A204.1 (cell line): ENCODE data around the gene ATXN10.
"Not testable (repeated sequence)": the region's sequence is repeated elsewhere in the genome, so short reads cannot be mapped to it uniquely, and the experiment has no call there.

Experiments
- FAIRE-seq: peaks from 2 replicates; lab custom pipeline; 2012; peaks lifted over from hg19 to GRCh38; lab: Jason Lieb, UNC

ATXN10 gene

GRCh38 chr22:45710469-45710868 is 38.8 kb downstream of the ATXN10 start:
- FAIRE-seq, result no peak

DNA sequence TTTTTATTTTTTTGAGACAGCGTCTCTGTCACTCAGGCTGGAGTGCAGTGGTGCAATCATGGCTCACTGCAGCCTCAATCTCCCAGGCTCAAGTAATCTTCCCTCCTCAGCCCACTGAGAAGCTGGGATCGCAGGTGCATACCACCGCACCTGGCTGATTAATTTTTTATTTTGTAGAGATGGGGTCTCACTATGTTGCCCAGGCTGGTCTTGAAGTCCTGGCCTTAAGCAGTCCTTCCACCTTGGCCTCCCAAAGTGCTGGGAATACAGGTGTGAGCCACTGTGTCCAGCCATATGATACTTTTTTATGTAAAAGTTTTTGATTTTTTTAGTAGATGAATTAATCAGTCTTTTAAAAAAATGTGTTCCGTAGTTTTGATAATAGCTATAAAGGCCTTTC is 42.8 kb downstream of the ATXN10 start:
- FAIRE-seq, result not testable (repeated sequence)

DNA sequence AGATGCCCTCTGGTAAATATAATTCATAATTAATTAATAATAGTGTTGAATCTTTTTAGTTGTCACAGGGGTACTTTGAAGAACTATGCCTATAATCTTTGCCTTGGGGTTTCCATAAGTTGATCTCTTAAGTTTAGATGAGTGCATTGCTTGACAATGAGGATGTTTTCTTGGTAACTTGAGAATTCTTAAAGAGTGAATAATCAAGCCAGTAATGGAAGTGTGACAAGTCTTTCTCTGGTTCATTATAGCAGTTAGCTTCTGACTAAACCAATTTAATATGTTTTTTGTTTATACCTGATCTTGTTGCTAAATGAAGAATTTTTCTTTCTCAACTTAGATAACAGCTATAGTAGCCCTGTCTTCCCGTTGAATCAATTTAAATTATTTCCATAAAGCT is 46.2 kb downstream of the ATXN10 start:
- FAIRE-seq, result no peak

DNA sequence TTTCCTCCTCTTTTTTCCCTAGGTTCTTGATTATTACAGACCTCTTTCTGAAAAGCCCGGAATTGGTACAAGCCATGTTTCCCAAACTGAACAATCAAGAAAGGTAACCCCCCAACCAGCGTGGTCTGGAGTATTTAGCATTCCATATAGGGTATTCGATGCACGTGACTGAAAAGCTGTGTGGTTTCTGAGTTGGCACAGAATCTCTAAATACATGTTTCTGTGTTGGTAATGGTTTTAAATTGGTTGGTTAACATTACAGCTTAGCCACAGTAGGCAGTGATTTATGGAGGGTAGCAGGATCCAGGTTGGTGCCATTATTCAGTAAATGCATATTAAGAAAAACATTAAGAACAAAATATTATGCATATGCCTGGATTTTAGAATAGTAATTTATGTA is 46.8 kb downstream of the ATXN10 start:
- FAIRE-seq, result no peak

- no peak for FAIRE-seq
These were observed 49.3 kb downstream of the ATXN10 start for GRCh38 chr22:45720839-45721378.

GRCh38 chr22:45722006-45722405 is 50.4 kb downstream of the ATXN10 start:
- no peak for FAIRE-seq

DNA sequence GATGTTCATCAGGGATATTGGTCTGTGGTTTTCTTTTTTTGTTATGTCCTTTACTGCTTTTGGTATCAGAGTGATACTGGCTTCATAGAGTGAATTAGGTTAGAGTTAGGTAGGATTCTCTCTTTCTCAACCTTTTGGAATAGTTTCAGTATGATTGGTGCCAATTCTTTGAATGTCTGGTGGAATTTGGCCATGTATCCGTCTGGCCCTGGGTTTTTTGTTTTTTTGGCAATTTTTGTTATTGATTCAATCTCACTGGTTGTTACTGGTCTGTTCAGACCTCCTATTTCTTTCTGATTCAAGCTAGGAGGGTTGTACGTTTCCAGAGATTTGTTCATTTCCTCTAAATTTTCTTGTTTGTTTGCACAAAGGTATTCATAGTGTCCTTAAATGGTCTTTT is 54.4 kb downstream of the ATXN10 start:
- no peak for FAIRE-seq

- no peak for FAIRE-seq
These were observed 59.6 kb downstream of the ATXN10 start for GRCh38 chr22:45731041-45731797.

- FAIRE-seq, result peak; percentile 68
These were observed 60.3 kb downstream of the ATXN10 start for GRCh38 chr22:45731798-45732495.

GRCh38 chr22:45735273-45735672 is 63.6 kb downstream of the ATXN10 start:
- no peak for FAIRE-seq

- FAIRE-seq, result no peak
These were observed 66.6 kb downstream of the ATXN10 start for GRCh38 chr22:45738206-45738605.

- no peak for FAIRE-seq
These were observed 68.6 kb downstream of the ATXN10 start for GRCh38 chr22:45740236-45740635.

- no peak for FAIRE-seq
These were observed 71.3 kb downstream of the ATXN10 start for GRCh38 chr22:45742866-45743450.

GRCh38 chr22:45743687-45744086 is 72.1 kb downstream of the ATXN10 start:
- no peak for FAIRE-seq

GRCh38 chr22:45744442-45744841 is 72.8 kb downstream of the ATXN10 start:
- FAIRE-seq, result no peak

- FAIRE-seq, result peak; percentile 29
These were observed 79.0 kb downstream of the ATXN10 start for GRCh38 chr22:45750626-45751025.

DNA sequence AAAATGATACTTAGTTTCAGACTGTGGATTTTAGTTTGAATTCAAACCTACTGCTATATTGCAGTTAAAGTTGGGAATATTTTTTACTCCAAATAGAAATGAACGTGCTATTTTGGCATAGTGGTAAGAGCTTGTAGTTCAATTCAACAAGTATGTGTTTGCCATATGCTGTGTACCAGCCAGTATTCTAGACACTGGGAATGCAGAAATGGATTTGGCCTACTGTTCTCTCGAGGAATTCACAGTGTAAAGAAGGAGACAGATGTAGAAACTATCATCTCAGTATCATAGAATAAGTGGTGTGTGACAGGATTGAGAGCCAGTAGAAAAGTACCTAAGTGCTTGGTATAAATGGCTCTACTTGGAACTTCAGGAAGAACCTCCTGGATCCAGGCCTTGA is 80.4 kb downstream of the ATXN10 start:
- no peak for FAIRE-seq

DNA sequence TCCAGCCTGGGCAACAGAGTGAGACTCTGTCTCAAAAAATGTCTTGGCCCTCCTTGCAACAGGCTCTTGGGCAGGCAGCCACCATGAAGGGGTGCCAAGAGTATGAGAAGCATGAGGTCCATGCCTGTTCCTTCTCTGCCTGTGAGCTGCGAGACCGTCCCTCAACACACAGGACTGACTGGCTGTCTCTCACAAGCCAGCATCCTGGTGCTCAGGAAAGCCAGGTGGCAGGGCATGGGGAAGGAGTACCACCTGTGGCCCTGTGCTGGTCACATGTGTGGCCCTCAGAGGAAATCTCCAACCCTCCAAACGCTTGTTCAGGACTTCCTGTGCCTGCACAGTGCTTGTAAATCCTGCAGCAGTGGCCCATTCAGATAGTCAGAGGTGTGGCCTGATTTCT is 83.2 kb downstream of the ATXN10 start:
- no peak for FAIRE-seq

- no peak for FAIRE-seq
These were observed 84.9 kb downstream of the ATXN10 start for GRCh38 chr22:45756558-45756957.

GRCh38 chr22:45757068-45757467 is 85.4 kb downstream of the ATXN10 start:
- no peak for FAIRE-seq

GRCh38 chr22:45757936-45758335 is 86.3 kb downstream of the ATXN10 start:
- FAIRE-seq, result no peak

DNA sequence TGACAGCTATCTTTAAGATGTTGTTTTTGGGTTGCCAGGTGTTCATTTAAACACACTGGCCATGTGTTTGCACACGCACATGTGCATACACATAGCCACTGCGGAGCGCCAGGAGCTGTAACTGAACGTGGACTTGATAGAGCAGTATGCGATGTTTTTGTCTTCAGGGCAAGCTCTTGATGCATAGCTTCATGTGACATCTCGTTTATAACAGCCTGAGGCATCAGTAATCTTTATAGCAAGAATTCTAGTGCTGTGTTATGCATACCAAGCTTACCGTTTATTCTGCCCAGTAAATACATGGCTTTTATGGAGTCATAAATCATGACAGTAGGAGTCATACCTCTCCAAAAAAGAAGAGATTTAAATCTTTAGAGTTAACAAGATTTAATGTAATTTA is 87.0 kb downstream of the ATXN10 start:
- no peak for FAIRE-seq

- FAIRE-seq, result no peak
These were observed 89.0 kb downstream of the ATXN10 start for GRCh38 chr22:45760682-45761081.
